ENCODE measurements around the gene C9orf85.

The C9orf85 gene

DNA sequence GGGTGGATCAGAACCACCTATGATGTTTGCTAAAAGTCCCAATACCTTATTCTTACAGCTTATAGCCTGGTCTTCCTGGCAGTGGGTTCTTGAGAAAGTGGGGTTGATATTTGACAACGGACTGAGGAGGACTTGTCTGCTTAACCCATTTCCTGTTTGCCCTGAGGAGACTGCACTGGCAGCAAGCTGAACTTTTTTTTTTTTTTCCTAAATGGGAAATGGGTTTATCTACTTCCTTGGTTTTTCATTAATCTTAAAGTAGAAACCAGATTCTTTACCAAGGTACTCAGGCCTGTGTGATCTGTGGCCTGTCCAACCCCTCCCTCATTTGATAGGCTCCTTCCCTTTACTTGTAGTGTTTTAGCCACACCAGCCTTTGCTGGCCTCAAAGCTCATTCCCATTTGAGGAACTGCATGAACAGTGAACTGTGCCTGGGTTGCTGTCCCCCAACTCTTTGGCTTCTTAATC is 101.9 kb downstream of the C9orf85 start:
- DNase-seq: no peak

DNA sequence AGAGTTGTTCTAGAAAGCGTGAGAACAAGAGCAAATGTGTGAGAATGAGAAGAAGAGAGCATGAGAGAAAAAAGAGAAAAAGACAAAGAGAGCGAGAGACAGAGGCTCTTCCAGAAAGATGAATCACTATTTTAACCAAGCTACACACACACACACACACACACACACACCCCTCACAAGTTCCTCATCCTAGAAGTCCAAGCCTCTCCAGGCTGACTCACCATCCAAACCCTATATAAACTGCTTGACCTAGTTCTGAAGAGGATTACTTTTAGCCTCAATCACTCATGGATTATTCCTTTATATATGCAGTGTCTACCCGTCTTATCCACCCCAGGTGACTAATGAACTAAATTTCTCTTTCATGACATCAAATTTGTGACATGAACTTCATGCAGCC is 111.4 kb downstream of the C9orf85 start:
- peak; percentile 77 for DNase-seq
